Astrocyte of the cerebellum (primary cell): ENCODE data around the gene PLPPR1.

Source experiments
- DNase-seq: peaks from one replicate; pipeline ENCODE4 v3.0.0-alpha.2; 2011; ENCODE audit warnings: low read depth
- H3K4me3 ChIP-seq: 2 replicates; pipeline ENCODE4 v1.5.1; 2011; ENCODE audit warnings: mild to moderate bottlenecking, low read depth, low read length, moderate library complexity
- CTCF ChIP-seq: IDR thresholded peaks from 2 replicates; pipeline ENCODE4 v1.5.1; 2012; ENCODE audit warnings: low read length, low read depth, moderate library complexity, mild to moderate bottlenecking; ENCODE audit errors: missing control alignments
- in situ Hi-C: cut with HindIII; loops from 2 replicates; pipeline ENCODE4 v1.10.0; 2017; ENCODE audit warnings: low sequenced_read_pairs

PLPPR1 gene

DNA sequence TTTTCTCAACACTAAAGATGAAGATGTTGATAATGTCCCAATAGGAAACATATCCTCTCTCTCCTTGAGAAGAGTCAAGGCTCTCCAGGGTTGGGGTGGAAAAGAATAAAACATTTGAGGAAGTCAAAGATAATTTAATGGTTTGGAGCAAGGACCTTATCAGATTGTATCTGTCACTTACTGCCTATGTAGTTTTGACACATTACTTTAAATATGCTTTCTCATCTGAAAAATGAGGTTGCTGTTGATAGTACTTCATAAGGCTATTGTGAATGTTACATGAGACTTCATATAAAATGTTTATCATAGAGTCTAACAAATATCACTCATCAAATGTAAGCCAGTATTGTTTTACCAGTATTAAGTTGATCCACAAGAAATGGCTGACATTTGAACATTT, 307.6 kb downstream of the PLPPR1 start:
- in situ Hi-C loops: no loop called here
- H3K4me3 ChIP-seq: no peak overlapping the region
- no peak for DNase-seq
- TF ChIP-seq CTCF: no peak

- TF ChIP-seq CTCF: no peak
- no peak overlapping the region for H3K4me3 ChIP-seq
- no peak for DNase-seq
- in situ Hi-C loops: no loop called here
Measured at GRCh38 chr9:101337237-101337636, 308.7 kb downstream of the PLPPR1 start.

DNA sequence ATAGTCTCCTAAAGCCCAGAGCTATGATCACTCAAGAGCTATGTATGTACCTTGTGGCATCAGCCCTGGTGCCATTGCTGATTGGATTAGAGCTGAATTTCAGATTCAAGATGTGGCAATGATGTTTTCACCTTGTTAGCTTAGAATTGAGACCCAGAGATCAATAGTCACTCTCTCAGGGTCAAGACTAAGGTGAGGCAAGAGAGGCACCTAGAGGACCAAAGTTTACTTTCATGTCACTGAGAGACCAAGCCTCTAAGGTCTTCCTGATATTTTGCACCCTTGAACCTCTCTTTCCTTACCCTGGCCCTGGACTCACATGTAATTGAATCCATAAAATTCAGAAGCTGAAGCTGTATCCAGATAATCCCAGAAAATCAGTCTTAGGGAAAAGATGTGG, 313.4 kb downstream of the PLPPR1 start:
- in situ Hi-C loops: no loop called here
- H3K4me3 ChIP-seq: no peak overlapping the region
- no peak for DNase-seq
- no peak for TF ChIP-seq CTCF

- no peak overlapping the region for H3K4me3 ChIP-seq
Measured at GRCh38 chr9:101342595-101342994, 314.1 kb downstream of the PLPPR1 start.

GRCh38 chr9:101350285-101350684, 321.8 kb downstream of the PLPPR1 start:
- no peak for TF ChIP-seq CTCF
- in situ Hi-C loops: no loop called here
- DNase-seq: no peak
- H3K4me3 ChIP-seq: no peak overlapping the region

More at GRCh38 chr9:101342595-101342994, 314.1 kb downstream of the PLPPR1 start:
- no peak for DNase-seq
- in situ Hi-C loops: no loop called here
- no peak for TF ChIP-seq CTCF

GRCh38 chr9:101352892-101353463, 324.5 kb downstream of the PLPPR1 start:
- TF ChIP-seq CTCF: no peak
- DNase-seq: no peak
- H3K4me3 ChIP-seq: no peak overlapping the region
- in situ Hi-C loops: no loop called here
